GM19324 (cell line): Measurements from ENCODE around the gene ATP9A.
"Not testable (repeated sequence)": the region's sequence is repeated elsewhere in the genome, so short reads cannot be mapped to it uniquely, and the experiment has no call there.

ENCODE experiments used
- ATAC-seq: cut with Tn5 transposase; IDR thresholded peaks from one replicate; pipeline ENCODE4 v1.9.1; 2021; ENCODE audit warnings: mild to moderate bottlenecking, moderate library complexity; ENCODE audit not compliant: unreplicated experiment, low FRiP score

The ATP9A gene

GRCh38 chr20:51729771-51730170 lies 38.4 kb downstream of the ATP9A start:
- no peak for ATAC-seq

- ATAC-seq: no peak
Measured at GRCh38 chr20:51728737-51729136, 39.5 kb downstream of the ATP9A start.

GRCh38 chr20:51727872-51728271 lies 40.3 kb downstream of the ATP9A start:
- no peak for ATAC-seq

- no peak for ATAC-seq
Measured at GRCh38 chr20:51725584-51726176, 42.5 kb downstream of the ATP9A start.

GRCh38 chr20:51723026-51723425 lies 45.2 kb downstream of the ATP9A start:
- not testable (repeated sequence) for ATAC-seq

GRCh38 chr20:51722246-51722645 lies 45.9 kb downstream of the ATP9A start:
- ATAC-seq: not testable (repeated sequence)

- no peak for ATAC-seq
Measured at GRCh38 chr20:51720854-51721253, 47.3 kb downstream of the ATP9A start.

- ATAC-seq: no peak
Measured at GRCh38 chr20:51720384-51720783, 47.8 kb downstream of the ATP9A start.

GRCh38 chr20:51715856-51716185 lies 52.4 kb downstream of the ATP9A start:
- no peak for ATAC-seq

GRCh38 chr20:51715163-51715855 lies 52.9 kb downstream of the ATP9A start:
- ATAC-seq: no peak

GRCh38 chr20:51713213-51713598 lies 55.0 kb downstream of the ATP9A start:
- no peak for ATAC-seq

GRCh38 chr20:51712501-51713212 lies 55.5 kb downstream of the ATP9A start:
- no peak for ATAC-seq

- ATAC-seq: no peak
Measured at GRCh38 chr20:51711426-51711825, 56.8 kb downstream of the ATP9A start.

- no peak for ATAC-seq
Measured at GRCh38 chr20:51710361-51710894, 57.8 kb downstream of the ATP9A start.

- ATAC-seq: no peak
Measured at GRCh38 chr20:51705400-51705799, 62.8 kb downstream of the ATP9A start.

- ATAC-seq: no peak
Measured at GRCh38 chr20:51703400-51704287, 64.5 kb downstream of the ATP9A start.

- no peak for ATAC-seq
Measured at GRCh38 chr20:51702556-51702955, 65.6 kb downstream of the ATP9A start.

- no peak for ATAC-seq
Measured at GRCh38 chr20:51700809-51701285, 67.3 kb downstream of the ATP9A start.

- no peak for ATAC-seq
Measured at GRCh38 chr20:51698252-51698651, 69.9 kb downstream of the ATP9A start.

- ATAC-seq: no peak
Measured at GRCh38 chr20:51697096-51697826, 70.9 kb downstream of the ATP9A start.
